ENCODE results near the gene CISD2. TPM values are rescaled to one million over a fixed set of nuclear protein-coding genes. Genes with fewer than 3 reads are reported as not detected.
"Not testable (repeated sequence)": the region's sequence is repeated elsewhere in the genome, so short reads cannot be mapped to it uniquely, and the experiment has no call there.

CISD2 gene
- total and polyA plus RNA-seq, 12 donors, result 13.5 to 64.6 (median 34.3) TPM

- Histone ChIP-seq H3K27me3 (no peaks in the 10 kb centered on the region), H3K4me1 (replicated peaks in 1 of 2) (peaks cover 0 to 39% of the 10 kb centered on the region in 2 donors), H3K27ac (peak overlapping the region; percentile 84 to 100 (median 97)), H3K4me3 (peak overlapping the region; percentile 45 to 80 (median 74)), H3K36me3 (replicated peaks in 1 of 2) (no peaks in the 10 kb centered on the region), H3K9me3 (replicated peaks in 1 of 3) (no peaks in the 10 kb centered on the region)
- 6 to 22% (median 11%) methylated on average over 23 of the region's 23 CpGs for WGBS, 4 donors
- intact Hi-C loops (cut with DNase I), result loop anchor here in 1 of 2 donors (5.0 kb wide), 1 partner anchor 41 kb away; the partner anchor contains the start of gene UBE2D3
- TF ChIP-seq POLR2A (IDR thresholded peaks at IDR 0.05) (no peak), CTCF (IDR thresholded peaks at IDR 0.05) (no peak)
- DNase-seq, result peak in 6 of 7 donors; percentile 28 to 61 (median 34)
Observed at GRCh38 chr4:102868153-102868780, 525 bp upstream of the CISD2 start.

GRCh38 chr4:102869569-102870197, 891 bp downstream of the CISD2 start:
- 7 to 13% (median 9%) methylated on average over 19 of the region's 19 CpGs for WGBS, 4 donors
- Histone ChIP-seq H3K9me3 (replicated peaks in 1 of 3) (no peaks in the 10 kb centered on the region), H3K36me3 (replicated peaks in 1 of 2) (no peaks in the 10 kb centered on the region), H3K4me1 (replicated peaks in 1 of 2) (peaks cover 0 to 39% of the 10 kb centered on the region in 2 donors), H3K4me3 (peak overlapping the region; percentile 0 to 80 (median 74)), H3K27me3 (no peaks in the 10 kb centered on the region), H3K27ac (peak overlapping the region; percentile 84 to 100 (median 97))
- intact Hi-C loops (cut with DNase I), result loop anchor here in 1 of 2 donors (5.0 kb wide), 1 partner anchor 42 kb away; the partner anchor contains the start of gene UBE2D3
- TF ChIP-seq CTCF (IDR thresholded peaks at IDR 0.05), result no peak
- TF ChIP-seq POLR2A (IDR thresholded peaks at IDR 0.05), result no peak
- peak in 3 of 7 donors; percentile 25 to 59 (median 33) for DNase-seq

GRCh38 chr4:102871772-102872171, 3.0 kb downstream of the CISD2 start:
- peaks cover 0 to 39% of the 10 kb centered on the region in 2 donors for H3K4me1 ChIP-seq (replicated peaks in 1 of 2)
- no peaks in the 10 kb centered on the region for H3K36me3 ChIP-seq (replicated peaks in 1 of 2)
- WGBS, 4 donors, result 72 to 94% (median 81%) methylated on average over 2 of the region's 2 CpGs
- no peak overlapping the region for H3K4me3 ChIP-seq
- DNase-seq, result no peak
- TF ChIP-seq CTCF (IDR thresholded peaks at IDR 0.05) (no peak), POLR2A (IDR thresholded peaks at IDR 0.05) (no peak)
- intact Hi-C loops (cut with DNase I), result no loop called here
- no peaks in the 10 kb centered on the region for H3K27me3 ChIP-seq
- peak overlapping the region in 2 of 5 donors; percentile 14 to 21 for H3K27ac ChIP-seq
- H3K9me3 ChIP-seq (replicated peaks in 1 of 3), result no peaks in the 10 kb centered on the region

- H3K27ac ChIP-seq; H3K9me3 ChIP-seq (replicated peaks in 1 of 3); intact Hi-C loops (cut with DNase I): not testable (repeated sequence)
Observed at GRCh38 chr4:102877477-102878106, 8.8 kb downstream of the CISD2 start.

GRCh38 chr4:102878349-102878748, 9.6 kb downstream of the CISD2 start:
- peak; percentile 30 to 72 (median 47) for DNase-seq
- H3K4me1 ChIP-seq (replicated peaks in 1 of 2); H3K4me3 ChIP-seq; H3K27me3 ChIP-seq; intact Hi-C loops (cut with DNase I); H3K36me3 ChIP-seq (replicated peaks in 1 of 2); H3K9me3 ChIP-seq (replicated peaks in 1 of 3): not testable (repeated sequence)
- peak overlapping the region in 3 of 5 donors; percentile 12 to 60 (median 19) for H3K27ac ChIP-seq
- 58 to 77% (median 63%) methylated on average over 4 of the region's 4 CpGs for WGBS, 4 donors

More at GRCh38 chr4:102877477-102878106, 8.8 kb downstream of the CISD2 start:
- 97 to 100% (median 100%) methylated on average over 1 to 3 of the region's 3 CpGs for WGBS, 4 donors
- not testable (repeated sequence) for H3K4me3 ChIP-seq; H3K36me3 ChIP-seq (replicated peaks in 1 of 2); DNase-seq; H3K4me1 ChIP-seq (replicated peaks in 1 of 2); H3K27me3 ChIP-seq

Data from adrenal gland (tissue), 12 donors.